Measurements from ENCODE around the gene GPD1. TPM values are rescaled to one million over a fixed set of nuclear protein-coding genes. Genes with fewer than 3 reads are reported as not detected.
"Not testable (repeated sequence)": the region's sequence is repeated elsewhere in the genome, so short reads cannot be mapped to it uniquely, and the experiment has no call there.

The GPD1 gene
- total RNA-seq, 1 donor from 2014 or later = 14.2 TPM

GRCh38 chr12:50129290-50129689, 25.5 kb downstream of the GPD1 start:
- no peak for DNase-seq

- no peak for DNase-seq
Observed at GRCh38 chr12:50132505-50133135, 28.8 kb downstream of the GPD1 start.

DNA sequence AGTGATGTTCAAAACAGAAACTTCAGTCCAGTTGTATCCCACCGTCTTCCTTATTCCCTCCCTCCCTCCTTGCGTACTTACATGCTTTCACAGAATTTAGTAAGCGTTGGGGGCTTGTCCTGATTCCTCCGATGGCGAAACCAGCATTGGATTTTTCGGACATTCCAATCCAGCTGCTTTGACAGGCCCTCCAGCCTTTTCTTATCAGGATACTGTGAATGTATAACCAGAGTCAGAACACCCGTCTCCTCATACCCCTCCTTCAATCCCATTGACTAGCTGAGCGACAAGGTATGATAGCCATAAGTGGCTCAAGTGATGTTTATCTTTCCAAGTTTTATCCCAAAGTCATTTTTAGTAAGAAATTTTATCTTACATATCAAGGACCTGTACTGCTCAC, 39.2 kb downstream of the GPD1 start:
- DNase-seq = no peak

- no peak for DNase-seq
Observed at GRCh38 chr12:50145439-50145838, 41.6 kb downstream of the GPD1 start.

- no peak for DNase-seq
Observed at GRCh38 chr12:50147281-50147680, 43.5 kb downstream of the GPD1 start.

DNA sequence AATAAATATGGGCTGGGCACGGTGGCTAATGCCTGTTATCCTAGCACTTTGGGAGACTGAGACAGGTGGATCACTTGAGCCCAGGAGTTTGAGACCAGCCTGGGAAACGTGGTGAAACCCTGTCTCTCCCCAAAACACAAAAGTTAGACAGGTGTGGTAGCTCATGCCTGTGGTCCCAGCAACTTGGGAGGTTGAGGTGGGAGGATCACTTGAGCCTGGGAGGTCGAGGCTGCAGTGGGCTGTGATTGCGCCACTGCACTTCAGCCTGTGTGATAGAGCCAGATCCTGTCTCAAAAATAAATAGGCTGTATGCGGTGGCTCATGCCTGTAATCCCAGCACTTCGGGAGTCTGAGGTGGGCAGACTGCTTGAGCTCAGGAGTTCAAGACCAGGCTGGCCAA, 44.2 kb downstream of the GPD1 start:
- DNase-seq = not testable (repeated sequence)

- no peak for DNase-seq
Observed at GRCh38 chr12:50149311-50149710, 45.5 kb downstream of the GPD1 start.

GRCh38 chr12:50151047-50151687, 47.4 kb downstream of the GPD1 start:
- DNase-seq = no peak

GRCh38 chr12:50154947-50155346, 51.1 kb downstream of the GPD1 start:
- not testable (repeated sequence) for DNase-seq

DNA sequence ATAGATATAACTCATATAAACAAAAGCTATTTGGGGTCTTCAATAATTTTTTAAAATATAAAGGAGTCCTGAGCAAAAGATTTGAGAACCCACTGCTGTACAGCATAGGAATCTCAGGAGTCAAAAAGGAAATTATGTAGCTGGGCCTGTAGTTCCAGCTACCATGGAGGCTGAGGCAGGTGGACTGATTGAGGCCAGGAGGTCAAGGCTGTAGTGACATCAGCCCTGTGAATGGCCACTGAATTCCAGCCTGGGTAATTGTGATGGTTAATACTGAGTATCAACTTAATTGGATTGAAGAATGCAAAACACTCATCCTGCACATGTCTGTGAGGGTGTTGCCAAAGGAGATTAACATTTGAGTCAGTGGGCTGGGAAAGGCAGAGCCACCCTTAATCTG, 52.8 kb downstream of the GPD1 start:
- no peak for DNase-seq

- no peak for DNase-seq
Observed at GRCh38 chr12:50157259-50157658, 53.5 kb downstream of the GPD1 start.

GRCh38 chr12:50160643-50161042, 56.8 kb downstream of the GPD1 start:
- DNase-seq = no peak

Other genes starting within 250 kb of the GPD1 start
- 22.3 TPM for gene FAIM2, start 200.1 kb upstream of the GPD1 start, total RNA-seq
- gene AQP2, start 153.3 kb upstream of the GPD1 start, total RNA-seq = not detected
- 0.62 TPM for gene AQP5, start 142.1 kb upstream of the GPD1 start, total RNA-seq
- gene AQP6, start 131.1 kb upstream of the GPD1 start, total RNA-seq = 0.62 TPM
- gene RACGAP1, start 78.5 kb upstream of the GPD1 start, total RNA-seq = 22.0 TPM
- 16.2 TPM for gene ASIC1, start 46.4 kb upstream of the GPD1 start, total RNA-seq
- gene SMARCD1, start 18.7 kb upstream of the GPD1 start, total RNA-seq = 49.3 TPM
- 11.1 TPM for gene COX14, start 8.2 kb downstream of the GPD1 start, total RNA-seq
- 115 TPM for gene CERS5, start 63.4 kb downstream of the GPD1 start, total RNA-seq
- 19.7 TPM for gene LIMA1, start 179.5 kb downstream of the GPD1 start, total RNA-seq